Glutamatergic neuron (in vitro differentiated cells): ENCODE data around the gene NPIPB2. TPM values are rescaled to one million over a fixed set of nuclear protein-coding genes. Genes with fewer than 3 reads are reported as not detected.
A peak's percentile ranks its signal among the peaks of the same experiment; 100 is the strongest.

Source experiments
- DNase-seq: peaks from one replicate; pipeline ENCODE4 v3.0.0; 2022
- H3K27ac Mint-ChIP-seq: one replicate; pipeline ENCODE4 v1.8.0; 2020; ENCODE audit warnings: mild to moderate bottlenecking, mixed read lengths, inconsistent platforms; ENCODE audit not compliant: unreplicated experiment
- H3K27me3 Mint-ChIP-seq: one replicate; pipeline ENCODE4 v1.8.0; 2020; ENCODE audit warnings: mild to moderate bottlenecking, moderate library complexity, mixed read lengths, inconsistent platforms; ENCODE audit not compliant: unreplicated experiment
- H3K36me3 Mint-ChIP-seq: one replicate; pipeline ENCODE4 v1.8.0; 2020; ENCODE audit warnings: mild to moderate bottlenecking, mixed read lengths, inconsistent platforms; ENCODE audit not compliant: unreplicated experiment
- H3K4me1 Mint-ChIP-seq: one replicate; pipeline ENCODE4 v1.8.0; 2020; ENCODE audit warnings: mild to moderate bottlenecking, low read depth, mixed read lengths, inconsistent platforms; ENCODE audit not compliant: unreplicated experiment
- H3K4me3 Mint-ChIP-seq: one replicate; pipeline ENCODE4 v1.8.0; 2020; ENCODE audit warnings: mild to moderate bottlenecking, mixed read lengths, inconsistent platforms; ENCODE audit not compliant: unreplicated experiment
- H3K9me3 Mint-ChIP-seq: one replicate; pipeline ENCODE4 v1.8.0; 2020; ENCODE audit warnings: mild to moderate bottlenecking, moderate library complexity, mixed read lengths, inconsistent platforms; ENCODE audit not compliant: unreplicated experiment
- CTCF ChIP-seq: fragments of 200-600 bp; sonication (generic); IDR thresholded peaks from one replicate; pipeline ENCODE4 v1.5.0; 2021; ENCODE audit not compliant: partially characterized antibody, unreplicated experiment
- total RNA-seq: library from RNA; stranded (reverse); fragmentation: NEBNext Ultra II Directional; extraction: Animal tissue kit (Norgen Biotek cat#: 25700); gene quantifications from one replicate; pipeline ENCODE4 v1.2.1, GENCODE V29; 2021; ENCODE audit not compliant: unreplicated experiment

NPIPB2 gene
- total RNA-seq, 1 donor from 2014 or later, result 14.4 TPM

GRCh38 chr16:11915644-11916523 is 26.0 kb downstream of the NPIPB2 start, which contains the start of gene GSPT1:
Gene GSPT1, minus strand, starts transcription at chr16:11915956. Its CDS starts 236 bp downstream, at chr16:11915720.
- H3K9me3 Mint-ChIP-seq, result peaks cover 12% of the 10 kb centered on the region
- peak; percentile 100 for DNase-seq
- H3K4me3 Mint-ChIP-seq, result peak within 1 kb of the TSS; percentile 93
- peaks cover 26% of the 10 kb centered on the region for H3K4me1 Mint-ChIP-seq
- peak within 1 kb of the TSS; percentile 99 for H3K27ac Mint-ChIP-seq
- peaks cover 6% of the 10 kb centered on the region for H3K27me3 Mint-ChIP-seq
- TF ChIP-seq CTCF, result peak; percentile 52
- H3K36me3 Mint-ChIP-seq, result no peaks in the 10 kb centered on the region

- no peak for TF ChIP-seq CTCF
- Mint-ChIP-seq H3K9me3 (peaks cover 12% of the 10 kb centered on the region), H3K27me3 (peaks cover 6% of the 10 kb centered on the region), H3K27ac (no peak overlapping the region), H3K36me3 (no peaks in the 10 kb centered on the region), H3K4me3 (peak overlapping the region; percentile 92), H3K4me1 (peaks cover 32% of the 10 kb centered on the region)
- DNase-seq, result peak; percentile 62
These were observed 26.7 kb downstream of the NPIPB2 start for GRCh38 chr16:11915114-11915643.

GRCh38 chr16:11914210-11915113 is 27.4 kb downstream of the NPIPB2 start:
- H3K36me3 Mint-ChIP-seq, result no peaks in the 10 kb centered on the region
- no peak for TF ChIP-seq CTCF
- H3K27ac Mint-ChIP-seq, result peak overlapping the region; percentile 85
- peaks cover 32% of the 10 kb centered on the region for H3K4me1 Mint-ChIP-seq
- peaks cover 6% of the 10 kb centered on the region for H3K27me3 Mint-ChIP-seq
- H3K9me3 Mint-ChIP-seq, result peaks cover 11% of the 10 kb centered on the region
- peak overlapping the region; percentile 92 for H3K4me3 Mint-ChIP-seq
- DNase-seq, result no peak

GRCh38 chr16:11913425-11914079 is 28.3 kb downstream of the NPIPB2 start:
- H3K4me3 Mint-ChIP-seq, result peak overlapping the region; percentile 92
- peaks cover 32% of the 10 kb centered on the region for H3K4me1 Mint-ChIP-seq
- no peak overlapping the region for H3K27ac Mint-ChIP-seq
- peaks cover 13% of the 10 kb centered on the region for H3K9me3 Mint-ChIP-seq
- DNase-seq, result no peak
- H3K27me3 Mint-ChIP-seq, result peaks cover 6% of the 10 kb centered on the region
- TF ChIP-seq CTCF, result no peak
- no peaks in the 10 kb centered on the region for H3K36me3 Mint-ChIP-seq
